WTC11 (cell line): ENCODE measurements around the gene PGD.

Experiments
- ATF2 ChIP-seq: sonication (generic); formaldehyde crosslinking; IDR thresholded peaks from 2 replicates; pipeline ENCODE4 v1.8.1; 2022; ENCODE audit warnings: low read depth, missing genetic modification reagents, borderline replicate concordance
- CTCF ChIP-seq: fragments of 200-600 bp; IDR thresholded peaks from 2 replicates; pipeline ENCODE4 v1.8.0; 2022; ENCODE audit warnings: antibody characterized with exemption
- EMX1 ChIP-seq: fragments of 250-450 bp; sonication (Bioruptor Pico); IDR thresholded peaks from 2 replicates; pipeline ENCODE4 v1.8.0; 2021; ENCODE audit warnings: mild to moderate bottlenecking
- FOXP1 ChIP-seq: sonication (generic); formaldehyde crosslinking; IDR thresholded peaks from 2 replicates; pipeline ENCODE4 v1.8.0; 2022; ENCODE audit warnings: missing genetic modification reagents, mild to moderate bottlenecking, moderate library complexity, borderline replicate concordance
- IRF1 ChIP-seq: sonication (generic); formaldehyde crosslinking; IDR thresholded peaks from 2 replicates; pipeline ENCODE4 v1.8.0; 2023; ENCODE audit warnings: missing genetic modification reagents
- MXD4 ChIP-seq: fragments of 250-450 bp; sonication (Bioruptor Pico); IDR thresholded peaks from 2 replicates; pipeline ENCODE4 v1.8.0; 2021; ENCODE audit warnings: mild to moderate bottlenecking, moderate library complexity, borderline replicate concordance
- MYBL2 ChIP-seq: sonication (generic); formaldehyde crosslinking; IDR thresholded peaks from 2 replicates; pipeline ENCODE4 v1.8.1; 2023; ENCODE audit warnings: mild to moderate bottlenecking, moderate library complexity, missing genetic modification reagents
- NFYB ChIP-seq: sonication (generic); formaldehyde crosslinking; conservative IDR thresholded peaks from 2 replicates; pipeline ENCODE4 v1.8.0; 2022; ENCODE audit warnings: low read depth, missing genetic modification reagents
- ZBTB43 ChIP-seq: sonication (generic); formaldehyde crosslinking; IDR thresholded peaks from 2 replicates; pipeline ENCODE4 v1.8.1; 2023; ENCODE audit warnings: mild to moderate bottlenecking, missing genetic modification reagents

GRCh38 chr1:10387677-10388386 lies 11.0 kb upstream of the PGD start:
- TF ChIP-seq CTCF (no peak), NFYB (CRISPR knock-in tag) (no peak), ATF2 (CRISPR knock-in tag) (no peak), ZBTB43 (CRISPR knock-in tag) (no peak), EMX1 (CRISPR knock-in tag) (no peak), IRF1 (no peak), MXD4 (CRISPR knock-in tag) (no peak), FOXP1 (CRISPR knock-in tag) (no peak), MYBL2 (CRISPR knock-in tag) (no peak)
